CD4-positive, alpha-beta T cell treated with Interleukin-12 subunit alpha and Interleukin-12 subunit beta, for 1 hour (primary cell): Measurements from ENCODE around the gene TFCP2L1.
"Not testable (repeated sequence)": the region's sequence is repeated elsewhere in the genome, so short reads cannot be mapped to it uniquely, and the experiment has no call there.

Experiments
- DNase-seq: peaks from one replicate; pipeline ENCODE4 v3.0.0-alpha.2; 2020

The TFCP2L1 gene

DNA sequence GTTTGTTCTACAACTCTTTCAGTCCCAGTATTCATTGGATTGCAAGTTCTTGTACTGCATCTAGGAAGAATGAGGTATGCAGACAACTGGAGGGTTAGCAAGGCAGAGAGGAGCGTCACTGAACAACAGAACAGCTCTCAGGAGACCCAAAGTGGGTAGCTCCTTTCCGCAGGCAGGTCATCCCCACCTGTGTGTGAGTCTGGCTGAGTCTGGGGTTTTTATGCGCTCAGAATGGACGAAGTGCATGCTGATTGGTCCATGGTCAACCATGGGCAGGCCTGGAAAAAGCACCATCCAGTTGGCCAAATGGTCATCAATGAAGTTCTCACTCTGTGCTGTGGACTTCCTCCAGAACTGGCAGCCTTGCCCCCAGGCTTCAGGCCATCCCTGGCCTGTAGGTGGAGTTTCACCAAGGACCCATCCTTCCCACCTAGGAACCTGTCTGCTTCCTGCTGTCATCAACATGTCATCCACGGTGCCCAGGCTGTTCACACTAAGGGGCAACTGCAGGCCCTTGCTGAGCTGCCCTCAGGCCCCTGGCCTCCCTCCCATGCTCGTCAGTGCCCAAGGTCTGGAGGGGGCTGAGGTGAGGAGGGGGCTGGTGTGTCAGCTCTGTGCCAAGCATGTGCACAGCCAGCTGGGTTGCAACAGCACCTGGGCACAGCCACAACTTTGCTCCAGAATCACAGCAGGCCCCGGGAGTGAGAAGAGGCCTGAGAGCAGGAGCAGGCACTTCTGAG lies 11.1 kb upstream of the TFCP2L1 start:
- DNase-seq, result no peak

DNA sequence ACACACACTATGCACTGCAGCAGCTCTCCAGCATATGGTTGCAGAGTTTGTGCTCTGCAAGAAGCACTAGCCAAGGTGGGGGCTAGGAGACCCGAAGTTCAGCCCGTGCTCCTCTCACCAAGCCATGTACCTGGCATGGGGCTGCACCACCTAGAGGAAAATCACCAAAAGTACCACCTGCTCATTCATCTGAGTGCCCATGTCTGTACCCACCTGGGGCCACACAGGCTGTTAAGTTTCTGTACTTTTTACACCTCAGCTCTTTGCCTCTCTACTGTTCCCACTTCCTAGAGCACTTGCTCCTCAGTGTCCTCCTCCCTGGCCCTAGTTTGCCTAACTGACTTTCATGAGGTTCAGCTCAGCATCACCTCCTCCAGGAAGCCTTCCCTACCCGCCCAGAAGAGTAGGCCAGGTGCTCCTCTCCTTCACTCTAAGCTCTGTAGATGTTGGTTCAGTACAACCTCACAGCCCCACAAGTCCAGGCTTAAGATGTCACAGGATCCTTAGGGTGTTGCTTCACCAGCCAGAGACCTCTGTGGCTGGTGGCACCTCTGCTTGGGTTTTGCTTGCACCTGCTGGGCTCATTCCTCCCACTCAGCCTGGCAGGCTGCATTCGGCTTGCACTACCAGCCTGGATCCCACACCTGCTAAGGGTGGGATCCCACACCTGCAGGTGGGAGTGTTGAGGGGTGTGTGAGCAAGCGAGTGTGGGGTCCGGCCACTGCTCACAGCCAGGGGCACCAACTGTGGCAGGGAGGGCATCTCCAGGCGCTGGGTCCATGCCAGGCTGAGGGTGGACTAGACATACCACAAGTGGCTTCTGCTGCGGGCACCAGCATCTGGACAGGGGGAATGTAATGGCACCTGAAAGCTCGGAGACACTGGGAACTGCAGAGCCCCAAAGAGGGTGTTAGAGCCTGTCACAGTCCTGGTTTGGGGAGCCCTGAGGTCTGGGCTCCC lies 10.2 kb upstream of the TFCP2L1 start:
- DNase-seq, result no peak

DNA sequence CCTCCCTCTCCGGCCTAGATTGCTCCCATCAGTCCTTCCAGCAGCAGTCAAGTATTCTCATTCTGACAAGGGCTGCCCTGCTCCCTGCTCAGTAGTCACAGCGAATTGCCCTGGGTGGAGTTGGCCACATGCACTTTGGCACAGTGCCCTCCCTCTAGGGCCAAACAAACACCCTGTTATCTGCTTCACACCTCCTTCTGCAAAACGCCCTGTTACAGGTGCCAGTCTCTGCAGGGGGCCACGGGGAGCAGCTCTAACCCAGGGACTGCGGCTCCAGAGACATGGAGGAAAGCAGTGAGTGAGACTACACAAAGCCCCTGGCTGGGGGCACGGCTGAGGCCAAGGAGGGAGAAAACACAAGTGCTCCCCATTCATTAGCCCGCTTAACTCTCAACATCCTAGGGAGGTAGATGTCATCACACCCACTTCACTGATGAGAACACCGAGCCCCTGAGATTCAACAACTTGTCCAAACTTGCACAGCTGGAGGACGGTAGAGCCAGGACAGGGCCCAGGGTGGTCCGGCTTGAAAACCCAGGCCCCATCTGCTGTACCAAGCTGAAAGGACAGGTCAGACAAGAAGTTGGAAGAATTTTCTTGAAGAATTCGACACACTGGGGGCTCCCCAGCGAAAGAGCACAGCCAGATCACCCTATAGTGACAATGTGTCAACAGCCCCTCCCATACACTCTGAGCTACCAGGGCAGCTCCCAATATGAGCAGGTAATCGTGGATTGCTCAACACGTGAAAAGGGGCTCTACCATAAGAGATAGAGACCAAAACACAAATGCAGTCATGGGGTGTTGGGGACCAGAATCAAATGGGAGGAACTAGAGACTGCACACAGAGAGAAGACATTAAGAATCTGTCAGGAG lies 8.7 kb upstream of the TFCP2L1 start:
- no peak for DNase-seq

DNA sequence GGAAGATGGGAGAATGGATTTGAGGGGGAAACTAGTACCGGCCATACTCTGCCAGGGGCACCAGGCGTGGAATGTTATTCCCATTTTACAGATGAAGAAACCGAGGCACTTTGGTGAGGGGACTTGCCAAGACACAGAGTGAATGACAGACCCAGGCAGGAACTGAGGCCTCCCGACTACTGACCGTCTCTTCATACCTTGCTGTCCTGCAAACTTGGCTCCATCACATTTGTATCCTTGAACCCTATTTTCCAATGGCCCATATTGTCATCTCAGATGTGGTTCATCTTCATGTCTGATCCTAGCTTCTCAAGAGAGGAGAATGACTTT lies 6.2 kb upstream of the TFCP2L1 start:
- no peak for DNase-seq

DNA sequence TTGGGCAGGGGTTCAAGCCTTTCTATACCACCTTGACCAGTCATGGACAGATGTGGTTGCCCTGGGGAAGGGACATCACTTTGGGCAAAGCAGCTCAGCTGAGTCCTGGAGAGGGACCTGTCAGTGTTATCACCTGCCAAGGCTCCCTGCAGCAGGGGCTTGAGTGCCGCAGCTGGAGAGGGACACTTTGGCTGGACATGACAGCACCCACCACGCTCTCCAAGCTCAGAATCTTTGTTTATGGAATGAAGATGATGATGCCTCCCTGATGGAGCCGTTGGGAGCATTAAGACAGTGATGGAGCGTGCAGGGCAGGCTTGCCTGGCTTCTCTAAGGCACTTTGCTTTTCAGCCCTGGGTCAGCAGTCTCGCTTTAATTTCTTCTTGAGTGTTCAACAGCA lies 4.3 kb upstream of the TFCP2L1 start:
- no peak for DNase-seq

DNA sequence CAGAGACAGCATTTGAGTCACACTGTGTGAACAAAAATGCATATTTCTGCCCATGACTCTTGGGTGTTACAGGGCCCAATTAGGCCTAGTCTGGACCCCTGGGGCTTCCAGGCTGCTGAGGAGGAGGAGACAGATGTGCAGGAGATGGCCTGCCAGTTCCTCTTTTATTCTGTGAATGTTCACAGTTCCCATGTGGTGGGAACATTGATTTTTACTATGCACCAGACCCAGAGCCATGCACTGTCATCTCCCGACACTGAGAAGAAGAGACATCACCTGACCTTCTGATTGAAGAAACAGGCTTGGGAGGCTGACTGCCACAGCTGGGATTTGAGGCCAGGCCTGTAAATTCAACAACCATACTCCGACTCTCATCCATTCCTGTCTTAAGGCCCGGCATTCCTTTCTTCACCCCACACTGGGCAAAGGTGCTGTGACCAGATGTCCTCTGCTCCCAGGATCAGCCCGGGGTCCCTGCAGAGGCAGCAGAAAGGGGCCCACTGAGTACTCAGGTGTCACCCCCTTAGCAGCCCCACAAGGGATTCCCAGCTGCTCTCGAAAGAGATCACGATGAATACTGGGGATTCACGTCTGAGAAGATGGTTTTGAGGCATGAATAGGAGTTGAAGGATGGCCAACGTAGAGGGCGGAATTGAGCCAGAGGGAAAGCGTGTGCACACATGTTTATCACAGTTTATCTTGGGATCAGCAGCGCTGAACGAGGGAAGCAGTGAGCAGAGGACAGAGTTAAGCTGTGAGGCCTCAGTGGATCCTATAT lies 3.6 kb upstream of the TFCP2L1 start:
- no peak for DNase-seq

- no peak for DNase-seq
These were observed 3.0 kb upstream of the TFCP2L1 start for GRCh38 chr2:121287956-121288355.

- no peak for DNase-seq
These were observed 2.3 kb upstream of the TFCP2L1 start for GRCh38 chr2:121287146-121287798.

GRCh38 chr2:121286506-121286905 lies 1.5 kb upstream of the TFCP2L1 start:
- DNase-seq, result no peak

GRCh38 chr2:121285926-121286325 lies 924 bp upstream of the TFCP2L1 start:
- no peak for DNase-seq

DNA sequence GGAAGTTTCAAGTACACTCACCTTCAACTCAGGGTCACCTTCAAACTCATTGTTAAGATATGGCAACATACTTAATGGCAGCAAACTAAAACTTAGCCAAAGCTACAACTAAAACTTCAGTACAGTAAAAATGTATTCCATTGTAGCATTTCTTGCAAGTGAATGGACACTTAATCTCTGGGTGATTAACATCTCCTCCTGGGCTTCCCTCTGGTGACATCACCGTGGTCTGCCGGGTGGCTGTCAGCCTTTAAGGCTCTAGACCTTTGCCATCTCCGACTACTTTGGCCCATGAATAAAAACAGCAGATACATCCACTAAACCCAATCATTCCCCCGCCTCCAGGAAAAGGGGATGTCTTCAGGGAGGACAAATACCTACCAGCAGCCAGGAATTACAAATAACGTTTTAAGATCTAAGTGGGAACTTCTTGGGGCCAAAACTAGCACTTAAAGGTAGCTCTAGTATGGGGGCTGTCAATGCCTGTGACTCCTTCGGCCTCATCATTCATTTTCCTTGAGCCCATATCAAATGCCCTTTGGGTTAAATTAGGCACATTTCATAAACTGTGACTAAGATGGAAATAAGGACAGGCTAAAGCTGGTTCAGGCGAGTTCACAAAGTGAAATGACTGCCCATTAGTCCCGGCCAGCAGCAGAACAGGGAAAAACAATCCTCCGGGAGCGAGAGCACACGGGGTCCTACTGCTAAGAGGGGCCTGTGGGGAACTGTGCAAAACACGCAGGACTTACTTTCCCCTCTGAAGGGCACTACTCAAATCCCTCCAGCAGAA lies 1.1 kb downstream of the TFCP2L1 start:
- no peak for DNase-seq

GRCh38 chr2:121282800-121283385 lies 2.1 kb downstream of the TFCP2L1 start:
- no peak for DNase-seq

DNA sequence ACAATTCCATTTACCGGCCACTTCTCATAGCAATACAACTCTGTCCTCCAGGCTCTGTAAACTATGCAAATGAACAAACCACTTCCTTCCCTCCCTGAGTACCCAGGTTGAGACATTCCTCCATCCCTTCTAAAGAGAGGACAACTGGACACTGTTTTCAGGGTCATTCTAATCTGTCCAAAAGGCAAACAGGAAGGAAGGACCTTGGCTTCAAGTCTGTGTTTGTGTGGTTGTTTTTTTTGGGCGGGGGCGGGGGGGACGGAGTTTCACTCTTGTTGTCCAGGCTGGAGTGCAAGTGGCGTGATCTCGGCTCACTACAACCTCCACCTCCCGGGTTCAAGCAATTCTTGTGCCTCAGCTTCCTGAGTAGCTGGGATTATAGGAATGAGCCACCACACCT lies 3.3 kb downstream of the TFCP2L1 start:
- DNase-seq, result no peak

GRCh38 chr2:121281107-121281506 lies 3.9 kb downstream of the TFCP2L1 start:
- DNase-seq, result no peak

DNA sequence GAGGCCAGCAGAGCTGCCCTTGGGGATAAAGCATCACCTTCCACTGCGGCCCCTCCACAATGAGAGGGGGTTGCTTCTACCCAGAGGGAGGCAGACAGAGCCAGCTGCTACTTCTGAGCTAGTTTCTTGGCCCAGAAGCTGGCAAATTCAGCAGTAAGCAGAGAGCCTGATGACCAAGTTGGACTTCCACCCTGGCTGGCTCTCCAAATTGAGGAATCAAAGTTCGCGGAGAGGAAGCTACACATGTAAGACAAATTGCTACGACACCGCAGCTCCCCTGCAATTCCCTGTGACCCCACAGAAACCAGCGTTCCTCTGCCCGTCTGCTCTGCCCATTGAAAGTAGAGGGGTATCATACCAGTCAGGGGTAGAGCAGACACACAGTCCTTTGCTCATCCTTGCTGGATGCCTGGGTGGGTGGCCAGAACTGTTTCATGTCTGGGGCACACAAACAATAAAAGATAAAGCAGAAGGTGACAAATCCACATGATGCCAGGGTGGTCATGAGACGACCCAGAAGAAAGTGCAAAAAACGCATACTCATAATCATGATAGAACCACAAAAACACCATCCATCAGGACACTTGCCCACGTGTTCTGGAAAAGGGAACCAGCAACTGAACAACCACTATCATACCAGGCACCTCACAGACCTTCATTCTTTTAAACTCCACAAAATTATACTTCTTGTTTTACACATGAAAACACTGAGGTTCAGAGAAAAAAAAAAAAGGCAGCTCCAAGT lies 5.4 kb downstream of the TFCP2L1 start:
- no peak for DNase-seq

- no peak for DNase-seq
These were observed 8.7 kb downstream of the TFCP2L1 start for GRCh38 chr2:121276341-121276740.

DNA sequence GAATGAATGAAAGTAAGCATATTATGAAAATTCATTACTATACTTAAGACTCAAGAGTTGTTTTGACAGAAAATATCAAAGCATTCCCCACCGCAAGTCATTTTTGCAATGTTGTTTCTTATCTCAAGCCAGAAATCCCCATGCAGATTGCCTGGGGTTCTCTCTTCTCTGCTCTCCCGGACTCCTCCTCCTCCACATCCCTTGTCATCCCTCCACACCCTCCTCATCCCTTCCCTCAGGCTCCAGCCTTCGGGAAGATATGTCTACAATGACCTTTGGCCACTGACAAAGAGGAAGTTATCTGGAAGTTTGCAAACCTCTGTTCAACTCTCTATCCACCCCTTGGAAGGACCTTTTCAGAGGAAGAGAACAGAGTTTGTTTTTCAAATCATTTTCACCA lies 11.9 kb downstream of the TFCP2L1 start:
- DNase-seq, result no peak

DNA sequence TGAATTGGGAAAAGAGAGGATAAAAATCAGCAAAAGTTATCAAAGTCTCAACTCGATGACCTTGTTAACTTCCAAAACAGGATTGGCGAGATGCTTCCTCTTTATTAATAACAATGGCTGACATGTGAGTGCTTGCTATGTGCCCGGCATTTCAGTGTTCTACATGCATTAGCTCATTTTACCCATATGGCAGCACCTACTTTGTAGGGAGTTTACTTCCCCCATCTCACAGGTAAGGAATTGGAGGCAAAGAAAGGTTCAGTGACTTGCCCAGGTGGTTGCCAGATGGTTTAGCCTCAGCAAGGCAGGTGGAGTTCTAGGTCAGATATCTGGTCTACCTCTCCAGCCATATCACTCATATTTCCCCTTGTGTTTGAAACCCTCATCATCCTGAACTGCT lies 12.4 kb downstream of the TFCP2L1 start:
- no peak for DNase-seq

DNA sequence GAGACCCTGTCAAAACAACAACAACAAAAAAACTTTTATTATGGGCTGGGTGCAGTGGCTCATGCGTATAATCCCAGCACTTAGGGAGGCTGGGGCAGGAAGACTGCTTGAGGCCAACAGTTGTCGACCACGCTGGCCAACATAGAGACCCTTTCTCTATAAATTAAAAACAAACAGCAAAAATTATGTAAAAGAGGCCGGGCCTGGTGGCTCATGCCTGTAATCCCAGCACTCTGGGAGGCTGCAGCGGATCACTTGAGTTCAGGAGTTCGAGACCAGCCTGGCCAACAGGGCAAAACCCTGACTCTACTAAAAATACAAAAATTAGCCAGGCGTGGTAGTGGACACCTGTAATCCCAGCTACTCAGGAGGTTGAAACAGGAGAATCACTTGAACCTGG lies 15.6 kb downstream of the TFCP2L1 start:
- DNase-seq, result not testable (repeated sequence)

DNA sequence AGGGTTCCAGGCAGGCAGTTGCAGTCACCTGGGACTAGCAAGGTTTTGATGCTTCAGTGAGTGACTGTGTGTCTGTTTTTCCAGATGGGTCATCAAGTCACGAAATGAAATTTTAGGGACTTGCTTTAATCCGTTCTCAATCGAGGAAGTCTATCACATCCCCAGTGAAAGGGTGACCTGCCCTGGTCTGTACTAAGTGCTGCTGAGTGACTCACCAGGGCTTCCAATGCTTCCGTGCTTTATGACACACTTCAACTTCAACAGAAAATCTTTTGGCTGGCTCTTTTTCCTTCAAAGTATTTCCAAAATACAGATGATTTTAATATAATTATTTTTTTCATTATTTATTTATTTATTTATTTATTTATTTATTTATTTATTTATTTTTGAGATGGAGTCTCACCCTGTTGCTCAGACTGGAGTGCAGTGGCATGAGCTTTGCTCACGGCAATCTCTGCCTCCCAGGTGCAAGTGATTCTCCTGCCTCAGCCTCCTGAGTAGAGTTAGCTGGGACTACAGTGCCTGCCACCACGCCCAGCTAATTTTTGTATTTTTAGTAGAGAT lies 18.4 kb downstream of the TFCP2L1 start:
- no peak for DNase-seq
